H1 (cell line): ENCODE measurements around the gene UPB1. TPM values are rescaled to one million over a fixed set of nuclear protein-coding genes. Genes with fewer than 3 reads are reported as not detected.

Source experiments
- CTCF ChIA-PET: fragments of 300-600 bp; sonication (Branson Sonifier 250); formaldehyde crosslinking; loops from one replicate; lab custom pipeline; 2021; ENCODE audit not compliant: partially characterized antibody; lab: Charles Lee
- POLR2A ChIA-PET: fragments of 300-600 bp; sonication (Branson Sonifier 250); formaldehyde crosslinking; loops from one replicate; lab custom pipeline; 2021; ENCODE audit warnings: inconsistent platforms; ENCODE audit not compliant: partially characterized antibody; lab: Charles Lee
- DNase-seq, 2 experiments: peaks; one replicate each; pipeline versions ENCODE4 v3.0.0 to v3.0.0-alpha.2; 2010 to 2022; ENCODE audit warnings: low spot score in 2 of 2, low read depth in 1 of 2, mixed read lengths in 1 of 2
- FAIRE-seq: peaks from 2 replicates; lab custom pipeline; 2011; peaks lifted over from hg19 to GRCh38; lab: Jason Lieb, UNC
- H2AFZ ChIP-seq: 2 replicates; pipeline ENCODE4 v1.8.1; 2012; ENCODE audit warnings: low read length, inconsistent platforms
- H2AK5ac ChIP-seq: 2 replicates; pipeline ENCODE4 v1.6.1; 2013; ENCODE audit warnings: low read depth, low read length
- H2BK120ac ChIP-seq: replicated peaks from 2 replicates; pipeline ENCODE3; 2013; ENCODE audit warnings: low read depth, low read length, inconsistent platforms
- H2BK12ac ChIP-seq: 2 replicates; pipeline ENCODE4 v1.6.1; 2013; ENCODE audit warnings: low read depth, low read length
- H2BK15ac ChIP-seq: 2 replicates; pipeline ENCODE4 v1.6.1; 2013; ENCODE audit warnings: low read length
- H2BK20ac ChIP-seq: 2 replicates; pipeline ENCODE4 v1.6.1; 2013; ENCODE audit warnings: low read length
- H2BK5ac ChIP-seq: 2 replicates; pipeline ENCODE4 v1.6.1; 2013; ENCODE audit warnings: low read depth, low read length
- H3K14ac ChIP-seq: 2 replicates; pipeline ENCODE4 v1.6.1; 2013; ENCODE audit warnings: inconsistent platforms; ENCODE audit not compliant: insufficient read length
- H3K18ac ChIP-seq: 2 replicates; pipeline ENCODE4 v1.6.1; 2013; ENCODE audit warnings: low read length; ENCODE audit errors: extremely low read depth
- H3K23ac ChIP-seq: 2 replicates; pipeline ENCODE4 v1.6.1; 2013; ENCODE audit warnings: inconsistent platforms; ENCODE audit not compliant: insufficient read length
- H3K23me2 ChIP-seq: 2 replicates; pipeline ENCODE4 v1.6.1; 2013; ENCODE audit warnings: low read depth, low read length
- H3K27ac ChIP-seq: 2 replicates; pipeline ENCODE4 v1.6.1; 2011; ENCODE audit warnings: low read depth, low read length, inconsistent platforms
- H3K27me3 ChIP-seq, 4 experiments: replicated peaks in 1 of 4; 1 replicate in 1 of 4; 2 replicates in 3 of 4; pipeline versions ENCODE4 v1.6.1 to v1.8.1; 2011 to 2013; ENCODE audit warnings: low read length in 3 of 4, mild to moderate bottlenecking in 3 of 4, inconsistent platforms in 2 of 4, mixed read lengths in 2 of 4, moderate library complexity in 1 of 4; ENCODE audit not compliant: control insufficient read depth in 3 of 4, insufficient read depth in 3 of 4; ENCODE audit errors: extremely low read depth in 1 of 4
- H3K36me3 ChIP-seq, 4 experiments: 2 replicates each; pipeline versions ENCODE4 v1.6.1 to v1.8.1; 2011 to 2013; ENCODE audit warnings: mild to moderate bottlenecking in 4 of 4, low read length in 3 of 4, moderate library complexity in 2 of 4, control low read depth in 1 of 4, inconsistent platforms in 1 of 4; ENCODE audit not compliant: insufficient read depth in 4 of 4, control insufficient read depth in 2 of 4
- H3K4ac ChIP-seq: replicated peaks from 2 replicates; pipeline ENCODE3; 2013; ENCODE audit warnings: low read length, low read depth, mixed read lengths, inconsistent platforms; ENCODE audit not compliant: insufficient read length
- H3K4me1 ChIP-seq, 4 experiments: replicated peaks in 1 of 4; 1 replicate in 1 of 4; 2 replicates in 3 of 4; pipeline versions ENCODE4 v1.6.1 to v1.8.1; 2011 to 2013; ENCODE audit warnings: low read length in 3 of 4, inconsistent platforms in 2 of 4, mixed read lengths in 1 of 4; ENCODE audit not compliant: insufficient read depth in 4 of 4, control insufficient read depth in 3 of 4
- H3K4me2 ChIP-seq, 2 experiments: 2 replicates each; pipeline versions ENCODE4 v1.6.1 to v1.8.1; 2011 to 2013; ENCODE audit warnings: low read depth in 2 of 2, low read length in 2 of 2, control low read depth in 1 of 2, inconsistent platforms in 1 of 2, mild to moderate bottlenecking in 1 of 2; ENCODE audit not compliant: insufficient read depth in 1 of 2
- H3K4me3 ChIP-seq, 4 experiments: fragments of 200-600, 300-600 bp in 1 of 4; sonication (generic), shearing (Covaris generic), sonication (Bioruptor Twin) in 1 of 4; 2 replicates each; pipeline versions ENCODE4 v1.5.1 to v1.8.1; 2011 to 2016; ENCODE audit warnings: low read length in 4 of 4, low read depth in 3 of 4, control low read depth in 2 of 4, inconsistent platforms in 2 of 4, mild to moderate bottlenecking in 2 of 4, mixed read lengths in 1 of 4, moderate library complexity in 1 of 4; ENCODE audit not compliant: insufficient read depth in 2 of 4; ENCODE audit errors: extremely low read depth in 1 of 4
- H3K56ac ChIP-seq: replicated peaks from 2 replicates; pipeline ENCODE3; 2013; ENCODE audit warnings: low read depth, mild to moderate bottlenecking, mixed read lengths, low read length, inconsistent platforms; ENCODE audit not compliant: insufficient read length
- H3K79me1 ChIP-seq: 2 replicates; pipeline ENCODE4 v1.6.1; 2013; ENCODE audit warnings: low read depth, low read length, control low read depth
- H3K79me2 ChIP-seq, 2 experiments: 2 replicates each; pipeline versions ENCODE4 v1.6.1 to v1.8.1; 2012 to 2013; ENCODE audit warnings: low read length in 2 of 2, mild to moderate bottlenecking in 2 of 2, inconsistent platforms in 1 of 2; ENCODE audit not compliant: insufficient read depth in 2 of 2, control insufficient read depth in 1 of 2
- H3K9ac ChIP-seq, 4 experiments: replicated peaks in 1 of 4; 1 replicate in 1 of 4; 2 replicates in 3 of 4; pipeline versions ENCODE4 v1.6.1 to v1.8.1; 2011 to 2013; ENCODE audit warnings: low read depth in 3 of 4, low read length in 3 of 4, control low read depth in 2 of 4, mild to moderate bottlenecking in 2 of 4, moderate library complexity in 2 of 4, inconsistent platforms in 1 of 4; ENCODE audit errors: extremely low read depth in 1 of 4
- H3K9me3 ChIP-seq, 2 experiments: 2 replicates each; pipeline versions ENCODE4 v1.6.1 to v1.8.1; 2012 to 2013; ENCODE audit warnings: mild to moderate bottlenecking in 2 of 2, moderate library complexity in 2 of 2, control low read depth in 1 of 2, inconsistent platforms in 1 of 2, low read depth in 1 of 2, low read length in 1 of 2, mixed read lengths in 1 of 2; ENCODE audit not compliant: insufficient read depth in 2 of 2
- H4K20me1 ChIP-seq, 2 experiments: replicated peaks in 1 of 2; 2 replicates each; pipeline versions ENCODE3 to v1.8.1; 2011 to 2013; ENCODE audit warnings: inconsistent platforms in 2 of 2, low read length in 2 of 2, mild to moderate bottlenecking in 1 of 2; ENCODE audit not compliant: insufficient read depth in 2 of 2, control insufficient read depth in 1 of 2
- H4K5ac ChIP-seq: 2 replicates; pipeline ENCODE4 v1.6.1; 2013; ENCODE audit warnings: low read length, low read depth, mixed read lengths, inconsistent platforms; ENCODE audit not compliant: insufficient read length
- H4K8ac ChIP-seq: 2 replicates; pipeline ENCODE4 v1.8.0; 2013; ENCODE audit warnings: mild to moderate bottlenecking, moderate library complexity, low read length, inconsistent platforms; ENCODE audit not compliant: insufficient read depth; ENCODE audit errors: extremely low read depth
- H4K91ac ChIP-seq: replicated peaks from 2 replicates; pipeline ENCODE3; 2013; ENCODE audit warnings: low read length, mixed read lengths, inconsistent platforms; ENCODE audit not compliant: insufficient read length
- BCL11A ChIP-seq, 2 experiments: IDR thresholded peaks; one replicate each; pipeline ENCODE4 v1.6.1; 2011; ENCODE audit warnings: low read depth in 2 of 2, low read length in 2 of 2, mild to moderate bottlenecking in 2 of 2
- CHD2 ChIP-seq: IDR thresholded peaks from 2 replicates; pipeline ENCODE4 v1.6.1; 2012; ENCODE audit warnings: low read length, improper control_type of control experiment
- TCF12 ChIP-seq: IDR thresholded peaks from 2 replicates; pipeline ENCODE4 v1.6.1; 2011; ENCODE audit warnings: low read depth, mild to moderate bottlenecking, low read length
- WGBS, 2 experiments: shearing (Covaris generic) in 1 of 2; methylation state at CpG; one replicate each; pipeline versions ENCODE4 v1.1.6 to v1.1.7; 2013 to 2015; ENCODE audit warnings: low lambda C conversion rate in 2 of 2, mixed read lengths in 2 of 2, inconsistent platforms in 1 of 2, low coverage in 1 of 2, missing lambda C conversion rate in 1 of 2; ENCODE audit not compliant: insufficient replicate concordance in 2 of 2, insufficient coverage in 1 of 2, insufficient read length in 1 of 2; ENCODE audit errors: extremely low coverage in 1 of 2, missing lambda C conversion rate in 1 of 2; 5-methylcytosine and 5-hydroxymethylcytosine counted together
- polyA plus RNA-seq, 7 experiments: library from polyadenylated mRNA; depleted of rRNA in 3 of 7; stranded (reverse) in 5 of 7; unstranded in 2 of 7; fragments of >200 nt in 5 of 7; fragments of 200-250 nt in 2 of 7; gene quantifications; 1 replicate in 5 of 7; 2 replicates in 1 of 7; 4 replicates in 1 of 7; pipeline versions ENCODE4 v1.2.1 to v1.2.3, GENCODE V29; 2011 to 2013; ENCODE audit warnings: missing spikeins in 2 of 7, mixed read lengths in 2 of 7
- total RNA-seq: library from RNA; stranded (reverse); fragmentation: NEBNext Ultra II Directional; extraction: Animal tissue kit (Norgen Biotek cat#: 25700); gene quantifications from 2 replicates; pipeline ENCODE4 v1.2.1, GENCODE V29; 2021
- TF ChIP-seq, protein P1 (sequence below): IDR thresholded peaks from 2 replicates; pipeline ENCODE4 v1.6.1; 2011; ENCODE audit warnings: low read depth, mild to moderate bottlenecking, low read length; ENCODE audit not compliant: insufficient read depth

Gene UPB1
- total and polyA plus RNA-seq, 2 of the 8 experiments (the other 6 are each of a cell fraction or from before 2014, with no cell fraction given), result 0.09 TPM; not detected in 1

- no peaks in the 10 kb centered on the region for H4K20me1 ChIP-seq
- H3K79me2 ChIP-seq, result no peaks in the 10 kb centered on the region
- no peak overlapping the region for H3K4me2 ChIP-seq
- H2BK15ac ChIP-seq, result no peak overlapping the region
- H3K79me1 ChIP-seq, result no peaks in the 10 kb centered on the region
- TF ChIP-seq, protein P1, sequence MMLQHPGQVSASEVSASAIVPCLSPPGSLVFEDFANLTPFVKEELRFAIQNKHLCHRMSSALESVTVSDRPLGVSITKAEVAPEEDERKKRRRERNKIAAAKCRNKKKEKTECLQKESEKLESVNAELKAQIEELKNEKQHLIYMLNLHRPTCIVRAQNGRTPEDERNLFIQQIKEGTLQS, result no peak
- TF ChIP-seq BCL11A (IDR thresholded peaks at IDR 0.05; ENCODE audit: low read depth in 2 of 2, low read length in 2 of 2) (no peak), TCF12 (no peak), CHD2 (no peak)
- no peak overlapping the region for H2BK20ac ChIP-seq
- no peak overlapping the region for H4K8ac ChIP-seq
- H3K27me3 ChIP-seq, result no peaks in the 10 kb centered on the region
- no peak overlapping the region for H3K14ac ChIP-seq
- no peak overlapping the region for H2BK5ac ChIP-seq
- CTCF ChIA-PET, result interaction anchor here (0.5 to 2.1 kb wide), 9 partner anchors 9 to 52 kb away, joined by 3 to 9 read pairs (median 3); no protein-coding TSS in a partner anchor
- 81% methylated on average over 5 of the region's 5 CpGs; no CpG with 5 or more reads in 1 of the 2 experiments for WGBS, 2 experiments
- no peak overlapping the region for H3K23ac ChIP-seq
- no peak for DNase-seq
- no peak overlapping the region for H4K5ac ChIP-seq
- H3K23me2 ChIP-seq, result no peaks in the 10 kb centered on the region
- H3K27ac ChIP-seq, result no peak overlapping the region
- H2AK5ac ChIP-seq, result no peak overlapping the region
- no peaks in the 10 kb centered on the region; a peak in 2 of 7 replicates for H3K4me1 ChIP-seq
- H3K4me3 ChIP-seq, result no peak overlapping the region
- H3K36me3 ChIP-seq, result no peaks in the 10 kb centered on the region
- H3K9ac ChIP-seq, result no peak overlapping the region
- no peak overlapping the region for H3K4ac ChIP-seq
- no peaks in the 10 kb centered on the region for H3K9me3 ChIP-seq
- H3K56ac ChIP-seq, result no peak overlapping the region
- no peak overlapping the region for H2BK120ac ChIP-seq
- no peak for FAIRE-seq
- H2BK12ac ChIP-seq, result no peak overlapping the region
- POLR2A ChIA-PET, result interaction anchor here (1.2 kb wide), 1 partner anchor 60 kb away, joined by 4 read pairs; no protein-coding TSS in a partner anchor
- no peak overlapping the region for H4K91ac ChIP-seq
- no peak overlapping the region for H3K18ac ChIP-seq
- H2AFZ ChIP-seq, result no peak overlapping the region
Observed at GRCh38 chr22:24483976-24484545, 11.1 kb upstream of the UPB1 start.
